HK-2 (cell line): ENCODE results near the gene ATP5MC2.
A peak's percentile ranks its signal among the peaks of the same experiment; 100 is the strongest.
"Not testable (repeated sequence)": the region's sequence is repeated elsewhere in the genome, so short reads cannot be mapped to it uniquely, and the experiment has no call there.

Experiments used
- DNase-seq: peaks from one replicate; pipeline ENCODE4 v3.0.0-alpha.2; 2018; ENCODE audit not compliant: unreplicated experiment

ATP5MC2 gene

GRCh38 chr12:53694756-53695151 lies 18.9 kb upstream of the ATP5MC2 start:
- no peak for DNase-seq

- DNase-seq = no peak
These were observed 12.3 kb upstream of the ATP5MC2 start for GRCh38 chr12:53688134-53688533.

DNA sequence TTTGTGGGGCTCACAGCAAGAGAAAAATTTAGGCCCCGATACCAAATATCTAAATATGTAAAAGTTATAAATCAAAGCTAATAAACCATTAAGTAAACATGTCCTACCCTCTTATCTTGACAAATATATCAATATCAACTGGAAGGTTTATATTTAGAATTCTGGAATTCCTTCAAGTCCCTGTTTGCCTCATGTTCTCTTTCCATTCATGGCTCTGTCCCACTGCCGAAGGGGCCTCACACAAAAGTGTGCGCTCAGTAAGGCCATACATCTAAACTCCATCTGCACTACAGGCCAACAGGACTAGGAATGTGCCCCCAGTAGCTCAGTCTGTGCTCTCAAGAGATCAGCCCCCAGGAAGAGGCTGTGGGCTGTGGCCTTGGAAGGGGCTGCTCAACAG lies 10.6 kb upstream of the ATP5MC2 start:
- DNase-seq = no peak

DNA sequence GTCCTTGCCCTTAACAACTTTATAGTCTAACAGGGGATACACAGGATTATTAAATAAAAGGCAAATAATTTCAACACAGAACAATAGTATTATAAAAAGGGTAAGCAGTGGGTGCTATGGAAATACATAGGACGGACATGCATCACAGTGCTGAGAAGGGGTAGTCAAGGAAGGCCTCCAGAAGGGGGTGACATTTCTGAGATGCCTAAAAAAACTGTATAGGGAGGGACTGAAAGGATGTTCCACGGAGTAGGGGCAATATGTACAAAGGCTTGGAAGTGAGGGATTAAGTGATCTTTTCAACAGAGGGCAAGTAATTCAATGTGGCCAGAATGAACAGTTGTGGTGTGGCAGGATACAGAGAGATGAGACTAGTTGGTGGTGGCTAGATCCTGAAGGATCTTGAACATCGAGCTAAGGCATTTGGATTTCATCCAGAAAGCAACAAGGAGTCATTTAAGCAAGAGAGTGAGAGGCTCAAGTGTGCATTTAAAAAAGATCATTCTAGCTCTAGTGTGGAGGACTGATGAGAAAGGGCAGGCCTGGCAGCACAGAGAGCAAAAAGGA lies 8.9 kb upstream of the ATP5MC2 start:
- DNase-seq = no peak

DNA sequence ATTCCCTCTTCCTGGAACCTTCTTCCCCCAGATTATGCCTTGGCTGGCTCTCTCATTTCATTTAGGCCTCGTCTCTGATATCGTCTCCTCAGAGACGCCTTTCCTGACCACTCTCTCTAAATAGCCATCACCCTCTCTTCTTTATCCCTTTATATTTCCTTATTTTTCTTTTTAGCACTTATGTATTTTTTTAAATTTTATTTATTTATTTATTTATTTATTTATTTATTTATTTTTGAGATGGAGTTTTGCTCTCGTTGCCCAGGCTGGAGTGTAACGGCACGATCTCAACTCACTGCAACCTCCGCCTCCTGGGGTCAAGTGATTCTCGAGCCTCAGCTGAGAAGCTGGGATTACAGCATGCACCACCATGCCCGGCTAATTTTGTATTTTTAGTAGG lies 8.1 kb upstream of the ATP5MC2 start:
- DNase-seq = no peak

DNA sequence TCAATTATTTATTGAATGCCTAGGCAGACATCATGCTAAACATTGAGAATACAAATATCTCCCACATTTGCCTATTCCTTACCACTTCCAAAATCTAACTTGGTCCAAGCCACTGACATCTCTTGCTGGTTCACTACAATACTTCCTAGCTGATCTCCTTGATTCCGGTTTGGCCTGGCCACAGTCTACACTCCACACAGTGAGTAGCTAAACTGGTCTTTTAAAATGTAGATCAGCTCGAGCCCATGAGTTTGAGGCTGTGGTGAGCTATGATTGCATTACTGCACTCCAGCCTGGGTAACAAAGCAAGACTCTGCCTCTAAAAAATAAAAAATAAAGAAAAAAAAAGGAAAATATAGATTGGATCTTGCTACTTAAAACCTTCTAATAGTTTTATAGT lies 7.6 kb upstream of the ATP5MC2 start:
- DNase-seq = no peak

DNA sequence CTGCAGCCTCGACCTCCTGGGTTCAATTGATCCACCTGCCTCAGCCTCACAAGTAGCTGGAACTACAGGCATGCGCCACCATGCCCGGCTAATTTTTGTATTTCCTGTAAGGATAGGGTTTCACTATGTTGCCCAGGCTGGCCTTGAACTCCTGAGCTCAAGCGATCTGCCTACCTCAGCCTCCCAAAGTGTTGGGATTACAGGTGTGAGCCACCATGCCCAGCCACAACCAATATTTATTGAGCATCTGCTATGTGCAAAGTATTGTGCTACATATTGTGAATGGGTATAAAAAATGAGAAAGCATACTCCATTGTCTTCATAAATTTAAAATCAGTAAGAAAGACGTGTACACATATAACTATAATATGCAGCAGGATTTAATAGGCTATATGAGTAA lies 4.2 kb upstream of the ATP5MC2 start:
- DNase-seq = not testable (repeated sequence)

GRCh38 chr12:53677800-53678148 lies 1.9 kb upstream of the ATP5MC2 start:
- DNase-seq = no peak

GRCh38 chr12:53677016-53677799 lies 1.3 kb upstream of the ATP5MC2 start:
- DNase-seq = no peak

DNA sequence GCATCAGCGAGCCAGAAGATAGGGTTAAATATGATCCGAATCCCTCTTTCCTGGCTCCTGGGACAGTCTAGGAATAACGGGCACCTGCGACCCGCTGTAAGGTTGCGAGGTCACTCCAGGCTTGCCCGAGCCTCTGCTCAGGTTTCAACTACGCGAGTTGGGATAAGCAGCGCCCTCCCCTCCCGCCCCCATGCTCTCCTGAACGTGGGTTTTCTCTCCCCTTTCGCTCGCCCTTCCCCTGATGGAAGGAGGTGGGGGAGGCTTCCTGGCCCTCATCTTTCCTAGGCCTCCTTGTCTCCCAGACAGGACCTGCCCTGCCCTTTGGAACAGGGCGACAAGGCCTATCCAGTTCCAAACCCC lies 753 bp upstream of the ATP5MC2 start:
- DNase-seq = no peak

DNA sequence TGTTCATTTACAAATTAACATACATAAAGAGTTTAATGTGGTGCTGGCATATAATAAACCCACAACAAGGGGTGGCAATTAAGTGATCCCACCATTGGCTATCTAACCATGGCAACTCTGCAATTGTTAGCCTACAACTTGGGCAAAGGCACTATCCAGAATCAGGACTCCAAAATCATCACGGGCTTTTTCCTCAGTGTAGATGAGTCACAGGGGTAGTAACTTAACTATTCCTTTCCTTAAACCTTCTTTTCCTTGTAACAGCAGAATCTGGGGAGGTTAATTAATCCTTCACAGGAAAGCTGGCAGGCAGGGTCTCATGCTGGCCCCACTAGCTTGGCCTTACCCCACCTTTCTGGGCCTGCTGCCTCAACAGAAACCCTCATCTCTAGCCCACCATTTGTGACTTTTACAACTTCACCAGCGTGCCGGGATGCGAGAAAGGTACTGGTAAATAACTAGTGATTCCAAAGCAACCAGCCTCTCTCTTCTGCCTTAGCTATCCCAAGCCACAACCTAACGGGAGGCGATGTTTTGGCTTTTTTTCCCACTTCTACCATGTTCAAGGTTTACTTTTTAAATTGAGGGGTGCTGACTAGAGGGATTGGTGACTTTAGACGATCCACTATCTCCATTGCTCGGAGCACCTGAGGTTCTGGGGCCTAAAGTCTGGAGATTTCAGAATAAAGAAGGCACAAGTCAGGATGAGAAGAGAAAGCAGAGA lies 744 bp downstream of the ATP5MC2 start:
- DNase-seq = peak; percentile 3

GRCh38 chr12:53670971-53671370 lies 4.9 kb downstream of the ATP5MC2 start:
- DNase-seq = no peak

- no peak for DNase-seq
These were observed 5.6 kb downstream of the ATP5MC2 start for GRCh38 chr12:53670308-53670707.

DNA sequence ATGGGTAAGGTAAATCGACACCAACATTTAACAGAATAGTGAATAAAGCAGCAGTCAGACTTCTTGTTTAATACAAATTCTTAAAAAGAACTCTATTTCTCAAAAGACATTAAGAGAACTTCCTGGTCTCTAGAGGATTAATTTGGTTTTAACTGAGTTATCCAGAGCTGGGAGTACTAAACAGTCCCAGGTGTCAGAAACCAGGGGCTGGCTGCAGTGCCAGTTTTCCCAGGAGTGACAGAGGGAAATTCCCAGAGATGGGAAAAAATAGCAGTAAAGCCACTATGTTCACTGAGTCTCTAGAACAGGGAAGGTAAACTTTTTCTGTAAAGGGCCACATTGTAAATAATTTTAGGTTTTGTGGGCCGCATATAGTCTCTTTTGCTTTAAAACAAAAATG lies 8.8 kb downstream of the ATP5MC2 start:
- DNase-seq = no peak

DNA sequence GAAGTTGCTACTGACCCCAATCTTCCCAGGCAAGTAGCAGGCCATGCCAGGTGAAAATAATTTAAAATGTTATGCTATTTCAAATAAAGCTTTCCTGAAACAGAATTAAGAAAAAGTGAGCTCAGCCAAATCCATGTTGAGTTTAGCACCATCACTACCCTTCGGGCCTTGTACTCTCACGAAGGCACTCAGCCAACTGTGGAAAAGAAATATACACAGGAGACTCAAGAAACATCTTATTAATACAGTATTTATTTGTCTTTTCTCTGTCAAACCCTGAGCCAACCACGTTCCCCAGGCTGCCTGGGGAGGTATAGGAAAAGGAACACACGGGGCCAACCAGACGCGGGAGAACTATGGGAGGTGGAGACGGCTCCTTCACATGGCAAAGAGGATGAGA lies 10.9 kb downstream of the ATP5MC2 start:
- no peak for DNase-seq

GRCh38 chr12:53664191-53664590 lies 11.7 kb downstream of the ATP5MC2 start:
- no peak for DNase-seq

DNA sequence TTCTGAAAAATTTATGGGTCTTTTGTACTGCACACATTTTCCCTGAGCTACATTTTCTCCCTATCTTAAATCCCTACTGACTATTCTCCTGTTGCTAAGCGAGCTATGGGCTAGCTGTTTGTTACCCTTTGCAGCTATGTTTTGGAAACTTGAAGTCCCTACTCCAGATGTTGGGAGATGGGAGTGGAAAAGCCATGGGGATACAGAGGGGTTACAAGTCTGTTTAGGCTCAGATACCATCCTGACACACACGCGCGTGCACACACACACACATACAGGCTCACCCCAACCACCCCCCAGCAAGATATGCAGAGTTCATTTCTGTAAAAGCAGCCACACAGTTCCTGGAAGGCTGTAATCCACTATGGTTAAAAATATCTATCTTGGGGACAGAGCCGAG lies 15.8 kb downstream of the ATP5MC2 start:
- DNase-seq = no peak

GRCh38 chr12:53659571-53659981 lies 16.3 kb downstream of the ATP5MC2 start:
- no peak for DNase-seq

DNA sequence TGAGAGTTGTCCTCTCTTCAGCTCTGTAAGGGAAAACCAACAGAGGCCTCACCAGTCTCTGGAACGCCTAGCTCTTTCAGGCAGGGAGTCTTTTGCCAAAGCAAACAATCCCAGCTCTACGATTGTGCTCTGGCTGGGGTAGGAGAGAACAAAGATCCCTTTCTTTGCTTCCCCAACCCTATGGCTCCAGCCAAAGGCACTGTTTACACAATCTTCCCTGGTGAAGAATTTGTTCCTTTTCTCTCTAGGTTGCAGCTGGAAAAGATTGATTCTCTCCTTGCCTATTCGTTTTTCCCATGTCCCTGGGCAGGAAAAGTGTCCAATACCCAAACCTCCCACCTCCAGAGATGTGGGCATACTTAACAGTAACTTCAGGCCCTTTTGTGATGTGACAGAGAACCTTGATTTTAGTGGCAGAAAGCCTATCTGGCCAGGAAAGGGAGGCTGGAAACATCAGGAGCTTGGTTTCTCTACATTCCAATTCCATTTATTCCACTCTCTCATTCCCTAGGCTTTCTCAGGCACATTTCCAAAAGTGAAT lies 16.8 kb downstream of the ATP5MC2 start:
- DNase-seq = no peak

- DNase-seq = no peak
These were observed 18.8 kb downstream of the ATP5MC2 start for GRCh38 chr12:53657041-53657440.

- no peak for DNase-seq
These were observed 22.3 kb downstream of the ATP5MC2 start for GRCh38 chr12:53653595-53653994.

DNA sequence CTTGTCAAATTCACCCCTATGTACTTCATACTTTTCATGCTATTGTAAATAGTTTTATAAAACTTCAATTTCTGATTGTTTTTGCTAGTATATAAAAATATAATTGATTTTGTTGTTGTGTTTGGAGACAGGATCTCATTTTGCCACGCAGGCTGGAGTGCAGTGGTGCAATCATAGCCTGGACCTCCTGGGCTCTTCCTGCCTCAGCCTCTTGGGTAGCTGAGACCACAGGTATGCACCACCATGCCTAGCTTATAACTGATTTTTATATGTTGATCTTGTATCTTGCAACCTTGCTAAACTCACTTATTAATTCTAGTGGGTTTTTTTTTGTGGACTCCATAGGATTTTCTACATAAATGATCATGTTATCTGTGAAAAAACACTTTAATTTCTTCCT lies 23.5 kb downstream of the ATP5MC2 start:
- DNase-seq = no peak

GRCh38 chr12:53651737-53652136 lies 24.1 kb downstream of the ATP5MC2 start:
- DNase-seq = no peak
